Esophagus (tissue), 2 donors: ENCODE data around the gene PTOV1. TPM values are rescaled to one million over a fixed set of nuclear protein-coding genes. Genes with fewer than 3 reads are reported as not detected.

ENCODE experiments used
- H3K27ac ChIP-seq, 2 donors: one replicate each; pipeline ENCODE4 v1.5.1; 2013; ENCODE audit warnings: low read depth in 2 of 2, mild to moderate bottlenecking in 2 of 2, inconsistent platforms in 1 of 2, low read length in 1 of 2, moderate library complexity in 1 of 2
- H3K27me3 ChIP-seq, 2 donors: one replicate each; pipeline ENCODE4 v1.6.1; 2013; ENCODE audit warnings: low read length in 2 of 2, control low read depth in 1 of 2, mild to moderate bottlenecking in 1 of 2; ENCODE audit not compliant: insufficient read depth in 2 of 2, control insufficient read depth in 1 of 2
- H3K36me3 ChIP-seq, 2 donors: one replicate each; pipeline ENCODE4 v1.6.1; 2013; ENCODE audit warnings: low read length in 1 of 2; ENCODE audit not compliant: control insufficient read depth in 2 of 2, insufficient read depth in 2 of 2
- H3K4me1 ChIP-seq, 2 donors: one replicate each; pipeline ENCODE4 v1.6.1; 2013; ENCODE audit warnings: low read length in 1 of 2; ENCODE audit not compliant: control insufficient read depth in 2 of 2, insufficient read depth in 2 of 2
- H3K4me3 ChIP-seq, 2 donors: one replicate each; pipeline ENCODE4 v1.5.1; 2013; ENCODE audit warnings: low read length in 2 of 2, mild to moderate bottlenecking in 2 of 2, low read depth in 1 of 2, moderate library complexity in 1 of 2
- H3K9me3 ChIP-seq, 2 donors: one replicate each; pipeline ENCODE4 v1.6.1; 2013; ENCODE audit warnings: mild to moderate bottlenecking in 2 of 2, low read depth in 1 of 2, low read length in 1 of 2, moderate library complexity in 1 of 2; ENCODE audit not compliant: control insufficient read depth in 2 of 2, insufficient read depth in 1 of 2
- WGBS, 2 donors: extraction: QIAGEN DNeasy Blood & Tissue Kit; methylation state at CpG; one replicate each; pipeline ENCODE4 v1.1.7; 2013; 5-methylcytosine and 5-hydroxymethylcytosine counted together
- polyA plus RNA-seq, 2 donors: library from polyadenylated mRNA; stranded (reverse); fragments of 200-250 nt; gene quantifications; one replicate each; pipeline ENCODE4 v1.2.3, GENCODE V29; 2013
- donor health status: healthy with polysubstance abuse.
- donor health status: Bipolar disorder and iron deficiency.

PTOV1 gene
- polyA plus RNA-seq, 2 donors = 59.1 to 92.8 TPM

- peaks cover 8 to 45% of the 10 kb centered on the region in 2 donors for H3K36me3 ChIP-seq
- H3K4me3 ChIP-seq = no peak overlapping the region
- H3K27ac ChIP-seq = no peak overlapping the region
- no peaks in the 10 kb centered on the region for H3K27me3 ChIP-seq
- 80 to 82% methylated on average over 21 of the region's 21 CpGs for WGBS, 2 donors
- H3K9me3 ChIP-seq = no peaks in the 10 kb centered on the region
- peaks cover 0 to 17% of the 10 kb centered on the region in 2 donors for H3K4me1 ChIP-seq
These were observed 5.0 kb downstream of the PTOV1 start for GRCh38 chr19:49855676-49856573.

GRCh38 chr19:49856574-49857021 lies 5.6 kb downstream of the PTOV1 start:
- Histone ChIP-seq H3K27me3 (no peaks in the 10 kb centered on the region), H3K4me1 (peaks cover 0 to 21% of the 10 kb centered on the region in 2 donors), H3K9me3 (no peaks in the 10 kb centered on the region), H3K27ac (no peak overlapping the region), H3K36me3 (peaks cover 9 to 48% of the 10 kb centered on the region in 2 donors), H3K4me3 (no peak overlapping the region)
- WGBS, 2 donors = 89 to 90% methylated on average over 12 to 18 of the region's 18 CpGs

GRCh38 chr19:49857061-49857837 lies 6.3 kb downstream of the PTOV1 start:
- no peaks in the 10 kb centered on the region for H3K9me3 ChIP-seq
- H3K27ac ChIP-seq = no peak overlapping the region
- H3K4me1 ChIP-seq = peaks cover 0 to 17% of the 10 kb centered on the region in 2 donors
- WGBS, 2 donors = 86% methylated on average over 23 to 26 of the region's 26 CpGs
- H3K27me3 ChIP-seq = no peaks in the 10 kb centered on the region
- no peak overlapping the region for H3K4me3 ChIP-seq
- peaks cover 9 to 51% of the 10 kb centered on the region in 2 donors for H3K36me3 ChIP-seq

- Histone ChIP-seq H3K9me3 (no peaks in the 10 kb centered on the region), H3K4me3 (no peak overlapping the region), H3K4me1 (peaks cover 0 to 12% of the 10 kb centered on the region in 2 donors), H3K36me3 (peaks cover 9 to 55% of the 10 kb centered on the region in 2 donors), H3K27ac (no peak overlapping the region), H3K27me3 (no peaks in the 10 kb centered on the region)
- 81 to 85% methylated on average over 5 of the region's 5 CpGs for WGBS, 2 donors
These were observed 6.8 kb downstream of the PTOV1 start for GRCh38 chr19:49857838-49858087.

GRCh38 chr19:49858088-49858985 lies 7.4 kb downstream of the PTOV1 start:
- peaks cover 0 to 10% of the 10 kb centered on the region in 2 donors for H3K4me1 ChIP-seq
- no peak overlapping the region for H3K27ac ChIP-seq
- H3K27me3 ChIP-seq = no peaks in the 10 kb centered on the region
- H3K4me3 ChIP-seq = no peak overlapping the region
- WGBS, 2 donors = 85 to 88% methylated on average over 37 of the region's 37 CpGs
- no peaks in the 10 kb centered on the region for H3K9me3 ChIP-seq
- H3K36me3 ChIP-seq = peaks cover 9 to 59% of the 10 kb centered on the region in 2 donors

- no peaks in the 10 kb centered on the region for H3K27me3 ChIP-seq
- WGBS, 2 donors = 81 to 83% methylated on average over 22 of the region's 22 CpGs
- H3K27ac ChIP-seq = no peak overlapping the region
- H3K9me3 ChIP-seq = no peaks in the 10 kb centered on the region
- peaks cover 9 to 66% of the 10 kb centered on the region in 2 donors for H3K36me3 ChIP-seq
- H3K4me3 ChIP-seq = no peak overlapping the region
- peaks cover 0 to 5% of the 10 kb centered on the region in 2 donors for H3K4me1 ChIP-seq
These were observed 8.8 kb downstream of the PTOV1 start for GRCh38 chr19:49859682-49860335.

- peaks cover 9 to 59% of the 10 kb centered on the region in 2 donors for H3K36me3 ChIP-seq
- peak overlapping the region in 1 of 2 donors; percentile 51 for H3K27ac ChIP-seq
- H3K27me3 ChIP-seq = no peaks in the 10 kb centered on the region
- H3K4me3 ChIP-seq = no peak overlapping the region
- H3K4me1 ChIP-seq = peaks cover 0 to 8% of the 10 kb centered on the region in 2 donors
- no peaks in the 10 kb centered on the region for H3K9me3 ChIP-seq
- 68 to 79% methylated on average over 17 of the region's 17 CpGs for WGBS, 2 donors
These were observed 9.6 kb downstream of the PTOV1 start for GRCh38 chr19:49860336-49861102.

GRCh38 chr19:49861107-49861506 lies 10.1 kb downstream of the PTOV1 start:
- 30 to 34% methylated on average over 13 of the region's 13 CpGs for WGBS, 2 donors
- H3K4me1 ChIP-seq = peaks cover 0 to 8% of the 10 kb centered on the region in 2 donors
- no peaks in the 10 kb centered on the region for H3K9me3 ChIP-seq
- H3K27me3 ChIP-seq = no peaks in the 10 kb centered on the region
- no peak overlapping the region for H3K4me3 ChIP-seq
- H3K27ac ChIP-seq = peak overlapping the region; percentile 8 to 51
- peaks cover 9 to 57% of the 10 kb centered on the region in 2 donors for H3K36me3 ChIP-seq
